A673 (cell line): Measurements from ENCODE around the gene SUSD6. TPM values are rescaled to one million over a fixed set of nuclear protein-coding genes. Genes with fewer than 3 reads are reported as not detected.
A peak's percentile ranks its signal among the peaks of the same experiment; 100 is the strongest.

ENCODE experiments used
- BruUV-seq: library from RNA; stranded (reverse); fragments of 400-500 nt; replicated peaks from 2 replicates; lab custom pipeline; 2021; lab: Mats Ljungman, UMichigan
- CTCF ChIA-PET: fragments of 300-600 bp; sonication (Branson Sonifier 250); formaldehyde crosslinking; loops from one replicate; lab custom pipeline; 2022; ENCODE audit warnings: antibody characterized with exemption; lab: Charles Lee
- POLR2A ChIA-PET: fragments of 300-600 bp; sonication (Branson Sonifier 250); formaldehyde crosslinking; loops from one replicate; lab custom pipeline; 2022; ENCODE audit warnings: antibody characterized with exemption; ENCODE audit not compliant: low non-redundant PET; lab: Charles Lee
- DNase-seq: peaks from one replicate; pipeline ENCODE4 v3.0.0-alpha.2; 2015; ENCODE audit warnings: low spot score
- H3K27ac ChIP-seq: fragments of 200-600 bp; sonication (generic); 2 replicates; pipeline ENCODE4 v1.5.1; 2016; ENCODE audit warnings: mixed run types, low read depth, mild to moderate bottlenecking, mixed read lengths, antibody characterized with exemption, low read length; ENCODE audit not compliant: poor library complexity, severe bottlenecking
- H3K27me3 ChIP-seq: fragments of 200-600 bp; sonication (generic); replicated peaks from 2 replicates; pipeline ENCODE4 v1.6.1; 2017; ENCODE audit warnings: mixed run types, low read depth, mild to moderate bottlenecking, mixed read lengths, antibody characterized with exemption, low read length; ENCODE audit not compliant: insufficient read depth, poor library complexity
- H3K36me3 ChIP-seq: fragments of 200-600 bp; sonication (generic); 2 replicates; pipeline ENCODE4 v1.6.1; 2016; ENCODE audit warnings: mixed run types, mild to moderate bottlenecking, mixed read lengths, antibody characterized with exemption, low read length; ENCODE audit not compliant: insufficient read depth, poor library complexity, severe bottlenecking
- H3K4me1 ChIP-seq: fragments of 200-600 bp; sonication (generic); 2 replicates; pipeline ENCODE4 v1.6.1; 2017; ENCODE audit warnings: mixed run types, mild to moderate bottlenecking, mixed read lengths, antibody characterized with exemption, low read length; ENCODE audit not compliant: insufficient read depth, poor library complexity, severe bottlenecking
- H3K4me3 ChIP-seq: fragments of 200-600 bp; sonication (generic); 2 replicates; pipeline ENCODE4 v1.5.1; 2016; ENCODE audit warnings: low read depth, mixed run types, mild to moderate bottlenecking, mixed read lengths, low read length; ENCODE audit not compliant: poor library complexity, severe bottlenecking
- H3K9me3 ChIP-seq: fragments of 200-600 bp; sonication (generic); 2 replicates; pipeline ENCODE4 v1.6.1; 2016; ENCODE audit warnings: mixed run types, low read depth, mild to moderate bottlenecking, mixed read lengths, antibody characterized with exemption, low read length; ENCODE audit not compliant: poor library complexity, severe bottlenecking
- EZH2 ChIP-seq: fragments of 200-600 bp; sonication (generic); IDR thresholded peaks from 2 replicates; pipeline ENCODE4 v1.6.1; 2017; ENCODE audit warnings: borderline replicate concordance, low read depth, mild to moderate bottlenecking, mixed read lengths, antibody characterized with exemption, low read length; ENCODE audit not compliant: poor library complexity, severe bottlenecking
- intact Hi-C: fragments of 100-400 bp; cut with micrococcal nuclease; formaldehyde crosslinking; loops from one replicate; pipeline ENCODE4 v1.10.0; 2022; ENCODE audit not compliant: unreplicated experiment
- total RNA-seq: library from RNA; stranded (reverse); gene quantifications from 2 replicates; pipeline ENCODE4 v1.2.3, GENCODE V29; 2021
- TF ChIP-seq, protein P1 (sequence below): fragments of 300-800, 200-600 bp; sonication (generic); conservative IDR thresholded peaks from 2 replicates; pipeline ENCODE4 v1.5.1; 2017; ENCODE audit warnings: low read depth, mild to moderate bottlenecking, antibody characterized with exemption, low read length, moderate library complexity, mixed read lengths

SUSD6 gene
- total RNA-seq, 1 experiment from 2014 or later: 9.2 TPM

DNA sequence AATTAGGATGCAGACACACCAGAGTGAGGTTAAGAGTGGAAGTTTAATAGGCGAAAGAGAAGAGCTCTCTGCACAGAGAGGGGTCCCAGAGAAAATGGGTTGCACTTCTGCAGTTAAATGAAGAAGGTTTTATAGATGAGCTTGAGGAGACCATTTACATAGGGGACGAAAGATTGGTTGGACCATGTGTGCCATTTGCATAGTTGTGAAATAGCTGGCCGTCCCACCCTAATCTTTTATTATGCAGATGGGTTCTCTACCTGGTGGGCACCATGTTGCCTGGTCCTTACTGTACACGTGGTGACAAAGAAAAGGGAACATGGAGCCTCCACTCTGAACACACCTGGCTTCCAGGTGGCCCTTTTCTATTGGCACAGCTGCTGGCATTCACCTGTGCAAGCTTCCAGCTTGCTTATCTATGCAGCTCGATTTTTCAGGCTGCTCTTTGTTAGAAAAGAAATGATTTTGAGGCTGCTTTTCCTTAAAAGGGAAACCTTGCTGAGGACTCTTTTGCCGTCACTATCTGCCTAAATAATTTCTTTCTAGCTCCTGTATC, 88.4 kb downstream of the SUSD6 start:
- peaks cover 40% of the 10 kb centered on the region for H3K4me1 ChIP-seq
- no peak for TF ChIP-seq EZH2
- TF ChIP-seq, protein P1, sequence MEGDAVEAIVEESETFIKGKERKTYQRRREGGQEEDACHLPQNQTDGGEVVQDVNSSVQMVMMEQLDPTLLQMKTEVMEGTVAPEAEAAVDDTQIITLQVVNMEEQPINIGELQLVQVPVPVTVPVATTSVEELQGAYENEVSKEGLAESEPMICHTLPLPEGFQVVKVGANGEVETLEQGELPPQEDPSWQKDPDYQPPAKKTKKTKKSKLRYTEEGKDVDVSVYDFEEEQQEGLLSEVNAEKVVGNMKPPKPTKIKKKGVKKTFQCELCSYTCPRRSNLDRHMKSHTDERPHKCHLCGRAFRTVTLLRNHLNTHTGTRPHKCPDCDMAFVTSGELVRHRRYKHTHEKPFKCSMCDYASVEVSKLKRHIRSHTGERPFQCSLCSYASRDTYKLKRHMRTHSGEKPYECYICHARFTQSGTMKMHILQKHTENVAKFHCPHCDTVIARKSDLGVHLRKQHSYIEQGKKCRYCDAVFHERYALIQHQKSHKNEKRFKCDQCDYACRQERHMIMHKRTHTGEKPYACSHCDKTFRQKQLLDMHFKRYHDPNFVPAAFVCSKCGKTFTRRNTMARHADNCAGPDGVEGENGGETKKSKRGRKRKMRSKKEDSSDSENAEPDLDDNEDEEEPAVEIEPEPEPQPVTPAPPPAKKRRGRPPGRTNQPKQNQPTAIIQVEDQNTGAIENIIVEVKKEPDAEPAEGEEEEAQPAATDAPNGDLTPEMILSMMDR: no peak
- intact Hi-C loops: loop anchor here (5.0 kb wide), 1 partner anchor 68 kb away; no protein-coding TSS in a partner anchor
- H3K27ac ChIP-seq: no peak overlapping the region
- BruUV-seq: no TSS peak
- CTCF ChIA-PET: interaction anchor here (0.6 kb wide), 1 partner anchor 23 kb away, joined by 4 read pairs; no protein-coding TSS in a partner anchor
- H3K36me3 ChIP-seq: no peaks in the 10 kb centered on the region
- H3K27me3 ChIP-seq: no peaks in the 10 kb centered on the region
- POLR2A ChIA-PET: interaction anchor here (0.6 kb wide), 1 partner anchor 33 kb away, joined by 3 read pairs; no protein-coding TSS in a partner anchor
- no peaks in the 10 kb centered on the region for H3K9me3 ChIP-seq
- H3K4me3 ChIP-seq: no peak overlapping the region
- DNase-seq: no peak

DNA sequence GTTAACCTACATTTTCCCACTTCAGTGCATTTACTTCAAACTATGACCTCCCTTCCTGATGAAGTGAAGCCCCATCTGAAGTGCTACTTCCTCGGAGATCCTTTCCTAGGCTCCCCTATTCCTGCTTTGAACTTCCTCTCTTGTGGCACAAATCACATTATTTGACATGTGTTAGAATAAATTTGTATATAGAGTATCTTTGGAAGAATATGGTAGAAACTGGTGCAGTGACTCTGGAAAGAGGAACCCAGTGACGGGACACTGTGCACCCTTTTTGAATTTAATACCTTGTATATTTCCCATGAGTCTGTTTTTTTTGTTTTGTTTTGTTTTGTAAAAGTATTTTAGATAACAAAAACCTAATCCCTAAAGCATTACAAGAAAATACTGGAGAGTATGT, 89.2 kb downstream of the SUSD6 start:
- H3K4me1 ChIP-seq: peaks cover 33% of the 10 kb centered on the region
- no peak for DNase-seq
- H3K9me3 ChIP-seq: no peaks in the 10 kb centered on the region
- H3K4me3 ChIP-seq: no peak overlapping the region
- BruUV-seq: no TSS peak
- H3K27me3 ChIP-seq: no peaks in the 10 kb centered on the region
- POLR2A ChIA-PET: no interaction called here
- H3K27ac ChIP-seq: no peak overlapping the region
- TF ChIP-seq EZH2: no peak
- TF ChIP-seq, protein P1: no peak
- CTCF ChIA-PET: interaction anchor here (0.6 kb wide), 1 partner anchor 23 kb away, joined by 4 read pairs; no protein-coding TSS in a partner anchor
- no peaks in the 10 kb centered on the region for H3K36me3 ChIP-seq
- intact Hi-C loops: loop anchor here (5.0 kb wide), 1 partner anchor 68 kb away; no protein-coding TSS in a partner anchor

DNA sequence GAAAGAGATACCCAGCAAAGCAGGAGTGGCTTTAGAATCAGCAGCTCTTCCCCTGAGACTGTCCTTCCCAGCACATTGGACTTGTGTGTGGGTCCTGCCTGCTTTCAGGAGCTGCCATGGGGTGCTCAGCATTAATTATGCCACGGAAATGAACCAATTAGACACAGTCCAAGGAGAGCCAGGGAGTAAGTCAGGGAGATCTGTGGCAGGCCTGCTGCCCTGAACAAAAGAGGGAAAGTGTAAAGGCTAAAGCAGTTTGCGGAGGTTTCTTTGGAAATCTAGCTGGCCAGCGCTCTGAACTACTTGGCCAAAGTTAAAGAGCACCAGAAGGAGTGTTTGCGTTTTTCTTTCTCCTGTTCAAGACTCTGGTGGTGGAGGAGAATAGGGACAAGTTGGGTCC, 89.9 kb downstream of the SUSD6 start:
- TF ChIP-seq, protein P1: no peak
- no peak for TF ChIP-seq EZH2
- peak; percentile 49 for DNase-seq
- Histone ChIP-seq H3K9me3 (no peaks in the 10 kb centered on the region), H3K36me3 (no peaks in the 10 kb centered on the region), H3K27ac (peak overlapping the region; percentile 30), H3K4me3 (no peak overlapping the region), H3K4me1 (peaks cover 25% of the 10 kb centered on the region), H3K27me3 (no peaks in the 10 kb centered on the region)
- no TSS peak for BruUV-seq
- POLR2A ChIA-PET: no interaction called here
- intact Hi-C loops: loop anchor here (5.0 kb wide), 1 partner anchor 69 kb away; no protein-coding TSS in a partner anchor
- CTCF ChIA-PET: interaction anchor here (0.6 kb wide), 1 partner anchor 49 kb away, joined by 3 read pairs; no protein-coding TSS in a partner anchor
